Lung (tissue), 12 donors: ENCODE measurements around the gene ZNF260. TPM values are rescaled to one million over a fixed set of nuclear protein-coding genes. Genes with fewer than 3 reads are reported as not detected.
"Not testable (repeated sequence)": the region's sequence is repeated elsewhere in the genome, so short reads cannot be mapped to it uniquely, and the experiment has no call there.

Experiments used
- ATAC-seq: fragments of 200-7000 bp; cut with Tn5 transposase; one replicate; pipeline ENCODE4 v1.9.1; 2020; ENCODE audit warnings: moderate number of reproducible peaks; ENCODE audit not compliant: insufficient read depth, low FRiP score
- DNase-seq, 3 donors: peaks; one replicate each; pipeline ENCODE4 v3.0.0-alpha.2; 2013 to 2017
- H3K27ac ChIP-seq, 2 donors: one replicate each; pipeline ENCODE4 v1.5.1; 2013; ENCODE audit warnings: mild to moderate bottlenecking in 2 of 2, moderate library complexity in 2 of 2, control low read depth in 1 of 2, inconsistent platforms in 1 of 2, low read depth in 1 of 2, low read length in 1 of 2
- H3K27me3 ChIP-seq, 3 donors: one replicate each; pipeline ENCODE4 v1.5.1; 2013; ENCODE audit warnings: low read length in 2 of 3; ENCODE audit not compliant: control insufficient read depth in 3 of 3, insufficient read depth in 3 of 3
- H3K36me3 ChIP-seq, 4 donors: one replicate each; pipeline ENCODE4 v1.5.1; 2013; ENCODE audit warnings: low read length in 4 of 4, mild to moderate bottlenecking in 1 of 4, moderate library complexity in 1 of 4; ENCODE audit not compliant: control insufficient read depth in 4 of 4, insufficient read depth in 4 of 4
- H3K4me1 ChIP-seq, 5 donors: one replicate each; pipeline ENCODE4 v1.5.1; 2013; ENCODE audit warnings: low read length in 5 of 5, mild to moderate bottlenecking in 2 of 5, moderate library complexity in 1 of 5; ENCODE audit not compliant: control insufficient read depth in 5 of 5, insufficient read depth in 5 of 5
- H3K4me3 ChIP-seq: one replicate; pipeline ENCODE4 v1.5.1; 2013; ENCODE audit warnings: mild to moderate bottlenecking, control low read depth, moderate library complexity
- H3K9ac ChIP-seq, 2 donors: one replicate each; pipeline ENCODE4 v1.5.1; 2013; ENCODE audit warnings: low read length in 2 of 2, control low read depth in 1 of 2; ENCODE audit not compliant: insufficient read depth in 1 of 2
- H3K9me3 ChIP-seq, 4 donors: one replicate each; pipeline ENCODE4 v1.5.1; 2013; ENCODE audit warnings: low read length in 3 of 4, mild to moderate bottlenecking in 1 of 4, moderate library complexity in 1 of 4; ENCODE audit not compliant: control insufficient read depth in 4 of 4, insufficient read depth in 3 of 4
- CTCF ChIP-seq: IDR thresholded peaks from 2 replicates; pipeline ENCODE4 v1.5.1; 2012; ENCODE audit warnings: mild to moderate bottlenecking; ENCODE audit errors: control extremely low read depth, extremely low read depth
- WGBS, 2 donors: extraction: QIAGEN DNeasy Blood & Tissue Kit; methylation state at CpG; one replicate each; pipeline ENCODE4 v1.1.7; 2013; 5-methylcytosine and 5-hydroxymethylcytosine counted together
- polyA plus RNA-seq, 2 donors: library from polyadenylated mRNA; stranded (reverse); fragments of 200-250 nt; gene quantifications; one replicate each; pipeline ENCODE4 v1.2.1, GENCODE V29; 2013
- total RNA-seq, 2 donors: library from RNA; depleted of rRNA in 1 of 2; stranded (reverse); fragments of >200 nt in 1 of 2; gene quantifications; one replicate each; pipeline ENCODE4 v1.2.1, GENCODE V29; 2014 to 2021
- donor health status: control.
- donor health status: control.
- donor health status: Bipolar disorder and iron deficiency.
- donor health status: healthy.
- donor health status: DM: yes; HTN: yes; CAD: no.

Gene ZNF260
- total and polyA plus RNA-seq, 4 donors, result 3.0 to 28.3 (median 6.3) TPM

- H3K27ac ChIP-seq, ATAC-seq, H3K27me3 ChIP-seq, H3K36me3 ChIP-seq, H3K9ac ChIP-seq, H3K4me1 ChIP-seq, H3K4me3 ChIP-seq: not testable (repeated sequence)
- peak; percentile 13 for TF ChIP-seq CTCF
- peaks cover 0 to 14% (median 4%) of the 10 kb centered on the region in 4 donors for H3K9me3 ChIP-seq
- peak in 2 of 3 donors; percentile 14 to 38 for DNase-seq
- 69 to 74% methylated on average over 18 of the region's 18 CpGs for WGBS, 2 donors
Observed at GRCh38 chr19:36492689-36493453, 35.2 kb downstream of the ZNF260 start.

- H3K27ac ChIP-seq, H3K27me3 ChIP-seq, H3K4me3 ChIP-seq, DNase-seq, H3K36me3 ChIP-seq, H3K9ac ChIP-seq, H3K4me1 ChIP-seq, ATAC-seq, H3K9me3 ChIP-seq: not testable (repeated sequence)
- 85 to 94% methylated on average over 20 to 27 of the region's 29 CpGs for WGBS, 2 donors
Observed at GRCh38 chr19:36490846-36491245, 37.2 kb downstream of the ZNF260 start.

- ATAC-seq, result peak; percentile 89
- TF ChIP-seq CTCF, result no peak
- Histone ChIP-seq H3K9ac (peak overlapping the region; percentile 88 to 93), H3K27me3 (no peaks in the 10 kb centered on the region), H3K4me3 (peak overlapping the region; percentile 83), H3K9me3 (peaks cover 0 to 3% (median 0%) of the 10 kb centered on the region in 4 donors), H3K36me3 (peaks cover 0 to 4% (median 1%) of the 10 kb centered on the region in 4 donors), H3K4me1 (peaks cover 0 to 8% (median 3%) of the 10 kb centered on the region in 5 donors), H3K27ac (peak overlapping the region; percentile 91 to 97)
- 3% methylated on average over 15 of the region's 15 CpGs for WGBS, 2 donors
- peak in 2 of 3 donors; percentile 94 to 98 for DNase-seq
Observed at GRCh38 chr19:36489920-36490415, 38.1 kb downstream of the ZNF260 start.

GRCh38 chr19:36489118-36489919 is 38.8 kb downstream of the ZNF260 start, which contains the start of gene ZNF566:
TSS of gene ZNF566 (minus strand) at chr19:36489561. CDS start at chr19:36476557, 13,004 bp downstream.
- DNase-seq (peak; percentile 96 to 98 (median 98)), ATAC-seq (peak; percentile 94)
- Histone ChIP-seq H3K36me3 (peaks cover 0 to 4% (median 1%) of the 10 kb centered on the region in 4 donors), H3K4me1 (peaks cover 0 to 8% (median 3%) of the 10 kb centered on the region in 5 donors), H3K4me3 (peak within 1 kb of the TSS; percentile 83), H3K27ac (peak within 1 kb of the TSS; percentile 91 to 97), H3K9ac (peak within 1 kb of the TSS; percentile 88 to 93), H3K27me3 (no peaks in the 10 kb centered on the region), H3K9me3 (peaks cover 0 to 3% (median 0%) of the 10 kb centered on the region in 4 donors)
- 0% methylated on average over 53 of the region's 53 CpGs for WGBS, 2 donors
- TF ChIP-seq CTCF, result no peak
